ENCODE measurements around the gene TST.

DNA sequence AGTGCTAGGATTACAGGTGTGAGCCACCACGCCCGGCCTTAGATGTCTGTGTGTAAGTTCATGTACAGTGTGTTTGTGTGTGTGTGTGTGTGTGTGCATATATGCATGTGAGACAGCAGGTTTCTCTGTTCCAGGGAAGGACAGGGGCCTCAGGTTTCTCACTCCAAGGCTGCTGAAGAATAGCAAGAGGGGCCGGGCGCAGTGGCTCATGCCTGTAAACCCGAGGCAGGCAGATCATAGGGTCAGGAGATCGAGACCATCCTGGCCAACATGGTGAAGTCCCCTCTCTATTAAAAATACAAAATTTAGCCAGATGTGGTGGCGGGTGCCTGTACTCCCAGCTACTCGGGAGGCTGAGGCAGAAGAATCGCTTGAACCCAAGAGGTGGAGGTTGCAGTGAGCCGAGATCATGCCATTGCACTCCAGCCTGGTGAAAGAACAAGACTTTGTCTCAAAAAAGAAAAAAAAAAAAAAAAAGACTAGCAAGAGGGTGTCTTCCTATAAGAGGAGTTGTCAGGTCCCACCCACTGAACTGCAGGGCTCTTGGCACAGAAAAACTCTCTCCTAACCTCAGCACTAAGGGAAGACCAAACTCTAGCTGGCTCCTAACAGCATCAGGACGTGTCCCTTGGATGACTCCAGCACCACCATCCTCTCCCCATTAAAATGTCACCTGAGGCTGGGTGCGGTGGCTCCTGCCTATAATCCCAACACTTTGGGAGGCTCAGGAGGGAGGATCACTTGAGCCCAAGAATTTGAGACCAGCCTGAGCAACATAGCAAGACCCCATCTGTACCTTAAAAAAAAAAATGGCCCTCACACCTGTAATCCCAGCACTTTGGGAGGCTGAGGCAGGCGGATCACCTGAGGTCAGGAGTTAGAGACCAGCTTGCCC, 40.0 kb downstream of the TST start:
- TF ChIP-seq EP300 (IDR thresholded peaks at IDR 0.05) = no peak
- TF ChIP-seq, protein P1, sequence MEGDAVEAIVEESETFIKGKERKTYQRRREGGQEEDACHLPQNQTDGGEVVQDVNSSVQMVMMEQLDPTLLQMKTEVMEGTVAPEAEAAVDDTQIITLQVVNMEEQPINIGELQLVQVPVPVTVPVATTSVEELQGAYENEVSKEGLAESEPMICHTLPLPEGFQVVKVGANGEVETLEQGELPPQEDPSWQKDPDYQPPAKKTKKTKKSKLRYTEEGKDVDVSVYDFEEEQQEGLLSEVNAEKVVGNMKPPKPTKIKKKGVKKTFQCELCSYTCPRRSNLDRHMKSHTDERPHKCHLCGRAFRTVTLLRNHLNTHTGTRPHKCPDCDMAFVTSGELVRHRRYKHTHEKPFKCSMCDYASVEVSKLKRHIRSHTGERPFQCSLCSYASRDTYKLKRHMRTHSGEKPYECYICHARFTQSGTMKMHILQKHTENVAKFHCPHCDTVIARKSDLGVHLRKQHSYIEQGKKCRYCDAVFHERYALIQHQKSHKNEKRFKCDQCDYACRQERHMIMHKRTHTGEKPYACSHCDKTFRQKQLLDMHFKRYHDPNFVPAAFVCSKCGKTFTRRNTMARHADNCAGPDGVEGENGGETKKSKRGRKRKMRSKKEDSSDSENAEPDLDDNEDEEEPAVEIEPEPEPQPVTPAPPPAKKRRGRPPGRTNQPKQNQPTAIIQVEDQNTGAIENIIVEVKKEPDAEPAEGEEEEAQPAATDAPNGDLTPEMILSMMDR (IDR thresholded peaks at IDR 0.05) = no peak
